Amniotic epithelial cell (primary cell): Measurements from ENCODE around the gene CTBS.
"Not testable (repeated sequence)": the region's sequence is repeated elsewhere in the genome, so short reads cannot be mapped to it uniquely, and the experiment has no call there.

Experiments used
- DNase-seq: peaks from one replicate; pipeline ENCODE4 v3.0.0-alpha.2; 2010; ENCODE audit warnings: low read depth

Gene CTBS

DNA sequence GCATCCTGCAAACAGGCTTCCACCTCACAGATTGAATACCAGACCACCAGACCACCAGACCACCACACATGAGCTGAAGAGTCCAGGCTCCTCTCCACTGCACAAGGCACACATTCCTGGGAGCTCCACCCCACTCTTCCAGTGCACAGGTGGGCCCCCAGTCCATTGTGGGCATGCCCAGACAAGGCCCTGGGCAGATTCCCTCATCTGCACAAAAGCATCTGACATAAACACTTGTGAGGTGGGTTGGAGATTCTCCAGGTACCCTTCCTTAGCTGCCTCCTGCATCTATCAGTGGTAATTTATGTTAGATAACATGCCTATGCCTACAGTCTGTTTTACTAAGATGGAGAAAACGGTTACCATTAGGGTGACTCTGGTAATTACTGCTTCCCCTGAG, 11.6 kb upstream of the CTBS start:
- DNase-seq: no peak

DNA sequence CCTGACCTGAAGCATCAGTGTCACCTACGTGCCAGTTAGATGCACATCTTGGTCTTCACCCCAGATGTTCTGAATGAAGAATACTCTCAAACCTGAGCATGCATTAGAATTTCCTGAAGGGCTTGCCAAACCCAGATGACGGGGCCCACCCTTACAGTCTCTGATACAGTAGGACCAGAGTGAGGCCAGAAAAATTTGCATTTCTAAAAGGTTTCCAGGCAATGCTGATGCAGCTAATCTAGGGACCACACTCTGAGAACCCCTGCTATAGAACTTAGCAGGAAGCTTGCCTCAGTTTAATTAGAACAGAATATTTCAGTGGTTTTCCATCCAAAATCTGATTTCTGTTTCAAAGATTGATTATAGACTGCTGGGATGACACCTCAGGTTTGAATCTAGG, 9.9 kb upstream of the CTBS start:
- no peak for DNase-seq

DNA sequence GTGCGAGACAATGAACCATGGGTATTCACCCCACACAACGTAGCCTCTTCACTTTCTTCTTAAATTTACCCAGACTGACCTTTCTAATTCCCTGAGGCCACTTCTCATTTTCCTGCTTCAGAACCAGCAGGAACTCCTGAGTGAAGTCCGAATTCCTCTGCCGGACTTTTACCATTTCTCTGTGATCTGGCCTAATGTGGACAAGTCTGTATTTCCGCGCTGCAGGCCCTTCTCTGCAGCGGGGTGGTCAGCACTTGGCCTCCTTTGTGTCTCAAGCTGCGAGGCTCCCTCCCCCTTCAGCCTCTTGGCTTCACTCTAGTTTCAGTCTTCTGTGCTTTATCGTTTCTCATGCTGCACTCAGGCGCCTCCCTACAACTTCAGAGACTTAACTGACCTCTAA, 9.4 kb upstream of the CTBS start:
- no peak for DNase-seq

DNA sequence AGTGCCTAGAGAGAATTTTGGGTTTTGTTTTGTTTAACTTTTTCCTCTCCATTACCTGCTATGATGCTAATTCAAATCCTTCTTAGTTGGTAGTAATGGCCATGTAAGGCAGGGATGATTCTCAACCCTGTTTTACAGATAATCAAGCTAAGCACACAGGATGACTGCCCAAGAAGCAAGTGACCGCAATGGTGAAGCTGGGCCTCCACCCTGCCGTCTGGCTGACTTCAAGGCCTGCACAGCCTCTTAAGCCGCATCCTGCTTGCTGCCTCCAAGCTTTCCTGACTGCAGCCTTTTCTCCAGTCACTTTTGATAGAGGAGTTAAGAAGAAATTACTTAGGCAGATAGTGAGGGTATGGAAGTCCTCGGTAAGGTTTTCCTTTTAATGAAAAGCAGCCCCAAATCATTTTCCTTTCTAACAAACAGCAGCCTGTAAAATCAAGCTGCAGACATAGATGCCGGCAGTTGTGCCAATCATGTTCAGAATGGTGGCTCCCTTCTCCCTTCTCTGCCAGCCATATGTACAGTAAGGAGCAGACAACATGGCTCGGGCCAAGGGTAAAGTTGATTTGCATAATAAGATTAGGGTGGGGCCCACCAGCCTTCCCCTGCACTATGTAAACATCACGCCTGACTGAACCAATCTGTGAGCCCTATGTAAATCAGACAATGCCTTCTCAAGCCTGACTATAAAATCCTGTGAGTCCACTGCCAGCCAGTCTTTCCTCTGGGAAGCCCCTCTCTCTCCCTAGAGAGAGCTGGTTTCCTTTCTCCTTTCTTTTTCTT, 8.8 kb upstream of the CTBS start:
- no peak for DNase-seq

DNA sequence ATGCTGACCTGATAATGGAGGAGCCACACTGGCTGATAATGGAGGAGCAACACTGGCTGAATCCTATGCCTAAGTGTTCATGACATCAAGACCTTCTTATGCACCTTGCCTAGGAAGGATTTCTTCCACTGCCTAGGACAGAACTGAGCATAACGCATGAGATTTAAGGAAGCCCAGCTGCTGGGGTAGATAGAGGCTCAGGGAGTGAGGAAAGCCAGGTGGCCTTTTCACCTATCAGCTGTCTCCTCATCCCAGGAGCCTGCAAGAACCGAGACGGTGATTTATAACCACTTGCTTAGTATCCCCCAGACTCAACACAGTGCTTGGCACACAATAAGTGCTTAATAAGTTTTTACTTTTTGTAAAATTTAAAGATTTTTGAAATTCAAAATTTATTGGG, 7.4 kb upstream of the CTBS start:
- no peak for DNase-seq

DNA sequence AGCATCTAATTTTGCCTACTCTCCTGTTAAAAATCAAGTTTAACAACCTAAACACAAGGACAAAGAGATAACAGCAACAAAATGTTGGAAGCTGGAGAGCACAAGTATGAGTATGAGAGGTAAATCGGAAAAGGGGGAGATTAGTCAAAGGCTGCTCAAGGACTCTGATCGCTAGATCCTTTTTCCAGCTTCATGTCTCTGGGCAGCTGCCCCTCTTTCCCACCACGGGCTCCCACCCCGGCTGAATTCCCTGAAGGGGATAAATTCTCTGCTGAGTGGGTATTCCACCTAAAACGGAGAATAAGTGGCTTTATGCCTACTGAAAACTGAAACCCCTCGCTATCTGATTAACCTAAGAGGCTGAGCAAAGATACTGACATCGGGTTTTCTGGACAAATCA, 696 bp upstream of the CTBS start:
- no peak for DNase-seq

DNA sequence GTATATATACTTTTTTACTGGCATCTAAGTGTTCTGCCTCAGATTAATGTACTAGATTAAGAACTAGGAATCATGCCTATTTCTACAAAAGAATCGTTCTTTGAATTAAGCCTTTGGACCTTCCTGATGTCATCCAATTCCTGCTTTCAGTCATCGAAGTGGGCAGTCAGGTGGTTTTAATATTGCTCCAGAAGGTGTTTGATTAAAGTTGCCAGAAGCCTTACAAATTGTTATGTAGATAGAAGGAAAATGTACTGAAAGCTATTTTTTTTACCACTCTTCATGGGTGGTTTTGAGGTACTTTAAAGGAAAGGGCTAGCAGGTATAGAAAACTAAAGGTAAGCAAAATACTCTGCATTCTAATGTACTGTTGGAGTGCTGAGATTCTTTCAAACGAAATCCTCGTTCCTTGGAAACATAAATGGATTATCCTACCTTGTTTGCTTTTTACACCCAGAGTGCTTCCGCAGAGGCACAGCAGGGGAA, 716 bp downstream of the CTBS start:
- peak; percentile 16 for DNase-seq

DNA sequence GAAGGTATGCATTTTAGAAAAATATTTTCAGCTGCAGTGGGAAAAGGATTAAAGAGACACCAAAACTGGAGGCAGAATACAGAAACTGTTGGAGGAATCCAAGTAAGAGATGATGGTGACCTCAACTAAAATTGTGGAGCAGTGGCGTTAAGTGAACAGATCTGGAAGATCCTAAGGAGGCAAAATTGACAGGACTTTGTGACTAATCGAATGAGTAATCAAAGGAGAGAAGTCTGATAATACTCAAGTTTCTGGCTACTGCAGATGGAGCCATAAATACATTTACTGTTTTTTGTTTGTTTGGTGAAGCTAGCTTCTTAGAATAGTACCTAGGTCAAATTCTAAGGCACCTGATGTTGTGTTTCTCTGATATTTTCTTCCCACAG, 3.1 kb downstream of the CTBS start:
- DNase-seq: peak; percentile 12

DNA sequence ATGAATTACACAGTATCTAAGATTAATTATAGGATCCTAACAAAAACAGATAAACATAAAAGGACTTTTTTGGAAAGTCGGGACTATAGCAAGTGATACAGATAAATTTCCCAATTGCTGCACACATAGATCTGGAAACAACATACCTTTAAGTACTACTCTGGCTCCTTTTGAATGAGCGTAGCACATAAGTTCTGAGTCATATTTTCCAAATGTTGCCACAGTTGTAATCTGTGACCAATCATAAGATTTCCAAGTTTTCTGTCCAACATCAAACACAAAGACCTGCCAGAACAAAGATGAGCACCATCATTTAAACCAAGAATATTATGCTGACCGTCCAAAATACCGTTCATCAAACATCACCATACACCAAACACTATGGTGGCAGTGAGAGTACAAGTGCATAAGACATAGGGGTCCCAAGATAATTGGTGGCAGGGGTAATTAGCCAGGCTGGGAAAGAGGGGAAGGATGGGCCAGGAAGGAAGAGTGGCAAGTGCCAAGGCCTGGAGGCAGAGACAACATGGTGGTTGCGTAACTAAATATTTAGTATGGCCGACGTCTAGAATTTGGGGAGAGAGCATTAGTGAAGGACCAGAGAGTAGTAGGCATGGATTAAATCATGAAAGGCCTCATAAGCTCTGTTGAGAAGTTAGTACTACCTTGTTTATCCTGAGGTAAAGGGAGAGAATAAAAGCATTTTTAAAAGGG, 3.6 kb downstream of the CTBS start:
- peak; percentile 62 for DNase-seq

DNA sequence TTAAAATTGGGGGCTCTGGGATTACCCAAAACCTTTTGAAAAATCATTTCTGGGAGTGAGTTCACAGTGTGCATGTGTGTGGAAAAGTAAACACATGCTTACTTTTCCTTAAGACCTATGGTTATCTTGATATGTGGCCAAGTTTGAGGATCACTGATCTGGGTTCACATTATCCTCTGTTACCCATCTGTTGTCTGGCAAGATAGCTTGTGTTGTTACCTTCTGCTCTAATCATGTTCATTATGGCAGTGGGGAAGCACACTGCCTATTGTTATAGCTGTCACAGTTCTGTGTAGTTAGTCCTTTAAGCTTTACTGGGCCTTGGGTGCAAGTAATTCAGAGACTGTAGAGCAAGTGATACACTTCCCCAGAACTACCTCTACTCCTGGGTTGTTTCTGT, 5.0 kb downstream of the CTBS start:
- DNase-seq: no peak

DNA sequence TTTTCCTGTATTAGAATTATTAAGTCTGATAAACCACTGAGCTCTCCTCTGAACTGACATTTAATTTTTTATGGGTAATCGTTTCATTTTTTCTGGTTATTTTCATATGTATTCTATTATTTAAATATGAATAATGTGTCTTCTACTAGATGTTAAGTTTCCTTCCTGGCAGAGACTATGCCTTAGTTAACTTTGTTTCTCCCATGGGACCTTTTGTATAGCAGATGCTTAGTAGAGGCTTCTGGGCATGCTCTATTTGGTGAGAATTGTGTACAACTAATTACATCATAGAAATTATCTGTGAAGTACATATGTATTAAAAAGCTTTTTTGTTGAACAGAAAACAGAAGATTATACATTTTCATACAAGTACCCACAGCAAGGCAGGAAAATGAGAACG, 23.4 kb downstream of the CTBS start:
- DNase-seq: no peak

DNA sequence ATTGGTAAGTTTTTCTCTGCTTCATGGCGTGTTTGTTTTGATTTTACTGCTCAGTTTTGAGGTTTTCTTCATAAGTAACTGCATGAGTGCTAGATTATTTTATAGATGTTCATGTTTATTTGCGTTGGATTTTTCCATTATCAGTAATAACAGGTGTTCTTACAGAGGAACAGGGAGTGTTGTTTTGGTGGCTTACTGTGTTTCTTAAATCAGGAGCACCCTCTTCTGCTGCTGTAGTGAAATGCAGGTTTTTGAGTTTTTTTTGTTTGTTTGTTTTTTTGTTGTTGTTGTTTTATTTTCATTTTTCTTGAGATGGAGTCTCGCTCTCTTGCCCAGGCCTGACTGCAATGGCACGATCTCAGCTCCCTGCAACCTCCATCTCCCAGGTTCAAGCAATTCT, 32.6 kb downstream of the CTBS start:
- no peak for DNase-seq

DNA sequence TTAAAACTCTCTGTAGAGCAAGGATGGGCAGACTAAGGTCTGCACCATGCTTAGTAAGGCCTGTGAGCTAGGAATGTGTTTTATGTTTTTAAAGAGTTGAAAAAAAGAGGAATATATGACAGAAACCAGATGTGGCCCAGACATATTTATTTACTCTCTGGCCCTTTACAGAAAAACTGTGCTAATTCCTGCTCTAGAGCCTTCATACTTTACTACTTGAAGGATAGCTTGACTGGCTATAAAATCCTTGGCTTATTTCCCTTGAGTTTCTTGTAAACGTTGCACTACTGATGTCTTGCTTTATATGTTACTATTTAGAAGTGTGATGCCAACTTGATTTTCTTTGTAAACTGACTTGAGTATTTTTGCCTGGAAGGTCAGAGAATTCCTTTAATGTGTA, 33.5 kb downstream of the CTBS start:
- peak; percentile 24 for DNase-seq

DNA sequence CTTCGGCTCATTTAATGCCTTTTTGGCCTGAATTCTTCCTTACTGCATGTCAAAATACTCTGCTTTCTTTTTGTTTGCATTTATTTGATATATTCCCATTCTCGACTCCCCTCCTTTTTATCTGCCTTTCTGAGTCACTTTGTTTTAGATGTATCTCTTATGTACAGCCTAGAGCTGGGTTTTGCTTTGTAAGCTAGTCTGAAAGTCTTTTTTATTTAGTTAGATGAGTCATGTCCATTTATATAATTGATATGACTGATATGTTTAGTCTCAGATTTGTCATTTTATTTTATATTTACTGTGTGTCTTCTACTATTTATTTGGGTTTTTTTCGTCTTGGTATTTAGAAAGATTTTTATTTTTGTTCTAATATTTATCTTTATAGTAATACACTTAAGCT, 34.3 kb downstream of the CTBS start:
- peak; percentile 31 for DNase-seq

DNA sequence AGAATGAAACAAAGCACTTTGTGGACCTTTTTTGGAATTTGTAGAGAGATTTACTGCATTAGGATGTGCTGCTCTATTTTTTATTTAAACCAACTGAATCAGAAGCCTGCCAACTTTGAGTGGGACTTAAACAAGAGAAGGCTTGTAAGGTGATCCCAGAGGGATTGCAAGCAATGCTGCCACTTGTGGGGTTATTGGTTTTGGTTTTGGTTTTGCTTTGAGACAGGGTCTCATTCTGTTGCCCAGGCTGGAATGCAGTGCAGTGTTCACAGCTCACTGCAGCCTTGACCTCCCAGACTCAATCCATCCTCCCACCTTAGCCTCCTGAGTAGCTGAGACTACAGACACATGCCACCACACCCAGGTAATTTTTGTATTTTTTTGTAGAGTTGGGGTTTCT, 35.6 kb downstream of the CTBS start:
- DNase-seq: no peak

DNA sequence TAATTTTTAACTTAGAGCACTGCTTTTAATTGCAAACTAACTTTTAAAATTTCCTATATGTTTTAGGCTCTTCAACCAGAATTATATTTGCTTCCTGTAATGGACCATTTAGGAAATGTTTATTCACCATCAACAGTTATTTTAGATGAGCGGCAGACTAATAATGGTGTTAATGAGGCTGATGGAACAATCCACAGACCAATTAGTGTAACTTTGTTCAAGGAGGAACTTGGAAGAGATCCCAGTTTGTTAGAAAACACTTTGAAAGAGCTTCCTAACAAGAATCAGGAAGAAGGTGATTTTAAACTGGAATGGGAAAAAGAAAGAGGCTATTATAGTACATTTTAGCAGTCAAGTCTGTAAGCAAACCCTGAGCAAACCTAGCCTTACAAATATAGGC, 48.5 kb downstream of the CTBS start:
- DNase-seq: no peak

DNA sequence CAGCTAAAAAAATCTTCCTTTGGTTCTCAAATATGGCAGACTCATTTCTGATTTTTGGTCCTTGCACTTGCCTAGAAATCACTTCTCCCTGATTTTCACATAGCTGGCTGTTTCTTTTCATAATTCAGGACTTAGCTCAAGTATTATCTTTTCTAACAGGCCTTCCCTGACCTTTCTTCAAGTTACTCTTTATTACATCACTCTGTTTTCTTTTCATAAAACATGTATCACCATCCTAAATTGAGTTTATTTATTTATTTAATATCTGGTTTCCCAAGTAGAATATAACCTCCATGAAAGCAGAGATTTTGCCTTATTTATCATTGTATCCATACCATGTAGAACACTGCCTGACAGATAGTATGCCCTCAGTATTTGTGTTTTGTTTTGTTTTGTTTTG, 49.6 kb downstream of the CTBS start:
- no peak for DNase-seq

DNA sequence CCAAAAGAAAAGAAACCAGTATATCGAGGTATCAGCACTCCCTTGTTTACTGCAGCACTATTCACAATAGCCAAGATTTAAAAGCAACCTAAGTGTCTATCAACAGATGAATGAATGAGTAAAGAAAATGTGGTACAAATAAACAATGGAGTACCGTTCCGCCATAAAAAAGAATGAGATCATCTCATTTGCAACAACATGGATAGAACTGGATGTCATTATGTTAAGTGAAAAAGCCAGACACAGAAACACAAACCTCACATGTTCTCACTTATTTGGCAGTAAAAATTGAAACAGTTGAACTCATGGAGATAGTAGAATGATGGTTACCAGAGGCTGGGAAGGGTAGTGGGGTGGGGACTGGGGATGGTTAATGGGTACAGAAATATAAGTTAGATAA, 63.6 kb downstream of the CTBS start:
- no peak for DNase-seq

DNA sequence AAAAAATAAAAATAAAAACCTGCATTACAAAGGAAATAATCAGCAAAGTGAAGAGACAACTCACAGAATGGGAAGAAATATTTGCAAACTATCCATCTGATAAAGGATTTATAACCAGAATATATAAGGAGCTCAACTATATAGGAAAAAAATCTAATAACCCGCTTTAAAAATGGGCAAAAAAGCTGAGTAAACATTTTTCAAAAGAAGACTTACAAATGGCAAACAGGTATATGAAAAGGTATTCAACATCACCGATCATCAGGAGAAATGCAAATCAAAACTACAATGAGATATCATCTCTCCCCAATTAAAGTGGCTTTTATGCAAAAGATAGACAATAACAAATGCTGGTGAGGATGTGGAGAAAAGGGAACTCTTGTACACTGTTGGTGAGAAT, 64.1 kb downstream of the CTBS start:
- no peak for DNase-seq

DNA sequence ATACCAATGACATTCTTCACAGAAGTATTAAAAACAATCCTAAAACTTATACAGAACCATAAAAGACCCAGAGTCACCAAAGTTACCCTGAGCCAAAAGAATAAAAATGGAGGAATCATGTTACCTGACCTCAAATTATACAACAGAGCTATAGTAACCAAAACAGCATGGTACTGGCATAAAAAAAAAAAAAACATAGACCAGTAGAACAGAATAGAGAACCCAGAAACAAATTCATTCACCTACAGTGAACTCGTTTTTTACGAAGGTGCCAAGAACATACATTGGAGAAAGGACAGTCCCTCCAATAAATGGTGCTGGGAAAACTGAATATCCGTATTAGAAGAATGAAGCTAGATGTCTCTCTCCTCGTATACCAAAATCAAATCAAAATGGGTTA, 65.2 kb downstream of the CTBS start:
- no peak for DNase-seq

DNA sequence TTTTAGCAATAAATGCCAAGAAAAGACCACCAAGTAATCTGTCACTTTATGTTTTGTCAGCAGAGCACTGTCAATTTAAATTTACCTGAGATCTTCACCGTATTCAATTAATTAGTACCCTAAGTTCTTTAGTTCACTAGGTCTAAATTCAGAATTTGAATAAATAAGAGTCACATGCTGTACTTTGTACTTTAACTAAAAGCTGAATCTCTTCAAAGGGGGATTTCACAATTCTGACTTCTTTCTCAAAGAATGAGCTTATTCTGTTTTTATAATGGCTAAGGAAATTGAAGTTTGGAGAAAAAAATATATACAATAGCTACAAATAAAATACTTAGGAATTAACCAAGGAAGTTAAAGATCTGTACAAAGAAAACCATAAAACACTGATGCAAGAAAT, 65.7 kb downstream of the CTBS start:
- no peak for DNase-seq

DNA sequence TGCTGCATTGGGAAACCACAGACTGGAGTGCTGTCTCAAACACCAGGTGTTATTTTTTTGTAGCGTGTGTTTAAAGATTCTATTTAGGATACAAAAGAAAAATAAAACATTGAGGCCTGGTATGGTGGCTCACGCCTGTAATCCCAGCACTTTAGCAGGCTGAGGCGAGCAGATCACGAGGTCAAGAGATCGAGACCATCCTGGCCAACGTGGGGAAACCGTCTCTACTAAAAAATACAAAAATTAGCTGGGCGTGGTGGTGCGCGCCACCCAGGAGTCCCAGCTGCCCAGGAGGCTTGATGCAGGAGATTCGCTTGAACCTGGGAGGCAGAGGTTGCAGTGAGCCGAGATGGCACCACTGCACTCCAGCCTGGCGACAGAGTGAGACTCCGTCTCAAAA, 66.4 kb downstream of the CTBS start:
- DNase-seq: not testable (repeated sequence)

DNA sequence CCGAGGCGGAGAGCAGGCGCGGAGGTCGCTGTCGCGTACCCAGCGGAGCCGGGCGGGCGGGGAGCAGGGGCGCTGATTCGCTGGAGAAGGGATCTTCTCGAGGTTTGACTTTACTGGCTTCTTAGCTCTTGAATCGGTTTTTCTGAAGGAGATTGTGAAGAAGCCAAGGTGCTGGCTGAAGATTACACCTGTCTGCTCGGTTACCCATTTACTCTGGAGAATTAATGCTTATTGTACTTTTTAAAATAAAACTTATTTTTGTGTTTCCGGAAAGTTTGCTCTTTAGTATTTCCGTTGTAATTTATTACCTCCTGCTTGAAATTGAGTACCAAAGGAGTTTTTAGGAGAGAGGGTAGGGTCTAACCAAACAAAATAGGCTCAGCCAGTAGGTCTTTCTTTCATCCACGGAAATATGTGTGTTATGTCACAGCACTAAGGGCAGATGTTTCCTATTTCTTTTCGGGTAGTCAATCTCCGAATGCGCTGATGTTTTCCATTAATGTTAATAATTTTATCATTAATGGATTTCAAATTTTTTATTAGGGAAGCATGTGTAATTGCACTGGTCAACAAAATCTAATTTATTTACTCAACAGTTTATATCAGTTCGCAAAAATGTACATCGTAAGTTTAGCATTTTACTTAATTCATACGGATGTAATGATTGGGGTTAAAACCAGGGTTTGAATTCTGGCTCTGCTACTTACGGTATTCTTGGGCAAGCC, 67.3 kb downstream of the CTBS start:
- no peak for DNase-seq
